Mononuclear cell (primary cell): Measurements from ENCODE around the gene TYW3. TPM values are rescaled to one million over a fixed set of nuclear protein-coding genes. Genes with fewer than 3 reads are reported as not detected.

Experiments used
- H3K27me3 ChIP-seq: 2 replicates; pipeline ENCODE4 v1.6.0; 2011; ENCODE audit warnings: low read length, control low read depth; ENCODE audit not compliant: insufficient read depth
- H3K4me1 ChIP-seq: 2 replicates; pipeline ENCODE4 v1.5.1; 2011; ENCODE audit warnings: mild to moderate bottlenecking, low read length, control low read depth; ENCODE audit not compliant: insufficient read depth
- H3K4me3 ChIP-seq: 2 replicates; pipeline ENCODE4 v1.5.1; 2011; ENCODE audit warnings: mild to moderate bottlenecking, low read length, moderate library complexity
- H3K9me3 ChIP-seq: 2 replicates; pipeline ENCODE4 v1.5.1; 2011; ENCODE audit warnings: low read depth, mild to moderate bottlenecking, control low read depth, low read length
- total RNA-seq: library from RNA; depleted of rRNA; stranded (reverse); fragments of >200 nt; gene quantifications from one replicate; pipeline ENCODE4 v1.2.3, GENCODE V29; 2012

Gene TYW3
- total RNA-seq, 1 donor = 8.9 TPM

DNA sequence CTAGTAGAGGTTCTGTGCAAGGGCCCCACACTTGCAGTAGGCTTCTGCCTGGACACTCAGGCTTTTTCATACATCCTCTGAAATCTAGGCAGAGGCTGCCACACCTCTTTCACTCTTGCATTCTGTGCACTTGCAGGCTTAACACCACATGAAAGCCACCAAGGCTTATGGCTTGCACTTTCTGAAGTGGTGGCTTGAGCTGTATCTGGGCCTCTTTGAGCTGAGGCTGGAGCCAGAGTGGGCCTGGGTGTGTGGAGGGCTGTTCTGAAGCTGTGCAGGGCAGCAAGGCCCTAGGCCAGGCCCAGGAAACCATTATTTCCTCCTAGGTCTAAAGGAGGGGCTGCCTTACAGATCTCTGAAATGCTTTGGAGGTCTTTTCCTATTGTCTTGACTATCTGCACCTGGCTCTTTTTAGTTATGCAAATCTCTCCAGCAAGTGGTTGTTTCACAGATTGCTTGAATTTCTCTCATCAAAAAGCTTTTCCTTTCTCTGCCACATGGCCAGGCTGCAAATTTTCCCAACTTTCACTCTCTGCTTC lies 66.2 kb downstream of the TYW3 start:
- no peaks in the 10 kb centered on the region for H3K4me1 ChIP-seq
- H3K27me3 ChIP-seq = no peaks in the 10 kb centered on the region
- no peak overlapping the region for H3K4me3 ChIP-seq
- H3K9me3 ChIP-seq = no peaks in the 10 kb centered on the region

- no peaks in the 10 kb centered on the region for H3K4me1 ChIP-seq
- H3K4me3 ChIP-seq = no peak overlapping the region
- H3K27me3 ChIP-seq = no peaks in the 10 kb centered on the region
- no peaks in the 10 kb centered on the region for H3K9me3 ChIP-seq
Measured at GRCh38 chr1:74811436-74812179, 78.7 kb downstream of the TYW3 start.

DNA sequence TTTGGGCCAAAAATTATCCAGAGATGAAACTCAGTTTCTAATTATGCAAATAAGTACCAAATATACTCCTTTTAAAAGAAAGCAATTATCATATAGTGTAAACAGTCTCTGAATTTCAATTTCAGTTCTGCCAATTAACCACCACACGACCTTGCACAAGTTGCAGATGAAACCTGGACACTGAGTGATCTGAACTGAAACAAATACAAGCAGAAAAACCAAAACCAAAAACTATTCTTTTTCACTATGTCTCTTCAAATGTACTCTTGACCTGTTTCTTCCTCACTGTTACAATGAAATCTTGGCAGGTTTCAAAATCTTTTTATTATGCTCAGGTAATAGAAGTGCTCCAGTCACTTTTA lies 79.2 kb downstream of the TYW3 start:
- H3K4me3 ChIP-seq = no peak overlapping the region
- no peaks in the 10 kb centered on the region for H3K27me3 ChIP-seq
- no peaks in the 10 kb centered on the region for H3K4me1 ChIP-seq
- H3K9me3 ChIP-seq = no peaks in the 10 kb centered on the region

Other genes starting within 250 kb of the TYW3 start
- gene LRRC53, start 220.5 kb upstream of the TYW3 start, total RNA-seq = not detected
- under 0.01 TPM for gene ERICH3, start 59.4 kb upstream of the TYW3 start, total RNA-seq
- gene CRYZ, start 102 bp upstream of the TYW3 start, total RNA-seq = 2.7 TPM